CD14-positive monocyte (primary cell): ENCODE results near the gene DNAAF5. TPM values are rescaled to one million over a fixed set of nuclear protein-coding genes. Genes with fewer than 3 reads are reported as not detected.
A peak's percentile ranks its signal among the peaks of the same experiment; 100 is the strongest.

ENCODE experiments used
- DNase-seq, 3 donors: peaks; one replicate each; pipeline ENCODE4 v3.0.0-alpha.2; 2011 to 2022
- H2AFZ ChIP-seq: 2 replicates; pipeline ENCODE4 v1.6.0; 2012; ENCODE audit warnings: mild to moderate bottlenecking, low read depth, low read length, inconsistent platforms; ENCODE audit not compliant: insufficient read depth, poor library complexity, severe bottlenecking
- H3K27ac ChIP-seq, 2 donors: 1 replicate in 1 of 2; 2 replicates in 1 of 2; pipeline ENCODE4 v1.5.1; 2012 to 2013; ENCODE audit warnings: low read length in 2 of 2, control low read depth in 1 of 2, inconsistent platforms in 1 of 2, low read depth in 1 of 2, mild to moderate bottlenecking in 1 of 2
- H3K27me3 ChIP-seq, 2 donors: one replicate each; pipeline versions ENCODE4 v1.6.0 to v1.6.1; 2011 to 2013; ENCODE audit warnings: low read length in 2 of 2; ENCODE audit not compliant: control insufficient read depth in 2 of 2, insufficient read depth in 2 of 2
- H3K36me3 ChIP-seq, 2 donors: replicated peaks in 1 of 2; 1 replicate in 1 of 2; 2 replicates in 1 of 2; pipeline versions ENCODE4 v1.5.1 to v1.6.1; 2012 to 2013; ENCODE audit warnings: low read length in 2 of 2, control low read depth in 1 of 2, inconsistent platforms in 1 of 2, mild to moderate bottlenecking in 1 of 2; ENCODE audit not compliant: insufficient read depth in 2 of 2, control insufficient read depth in 1 of 2
- H3K4me1 ChIP-seq, 2 donors: 1 replicate in 1 of 2; 2 replicates in 1 of 2; pipeline versions ENCODE4 v1.5.1 to v1.6.1; 2012 to 2013; ENCODE audit warnings: low read length in 2 of 2, control low read depth in 1 of 2, inconsistent platforms in 1 of 2, mild to moderate bottlenecking in 1 of 2, moderate library complexity in 1 of 2; ENCODE audit not compliant: insufficient read depth in 2 of 2, control insufficient read depth in 1 of 2
- H3K4me2 ChIP-seq: replicated peaks from 2 replicates; pipeline ENCODE3; 2012; ENCODE audit warnings: low read length, moderate library complexity, mild to moderate bottlenecking; ENCODE audit not compliant: poor library complexity, severe bottlenecking; ENCODE audit errors: extremely low read depth
- H3K4me3 ChIP-seq, 3 experiments: fragments of 200-600 bp in 1 of 3; sonication (generic) in 1 of 3; replicated peaks in 1 of 3; 1 replicate in 2 of 3; 2 replicates in 1 of 3; pipeline ENCODE4 v1.5.1; 2011 to 2013; ENCODE audit warnings: low read length in 3 of 3, mild to moderate bottlenecking in 3 of 3, control low read depth in 2 of 3, low read depth in 2 of 3, inconsistent platforms in 1 of 3, moderate library complexity in 1 of 3
- H3K79me2 ChIP-seq: 2 replicates; pipeline ENCODE4 v1.6.0; 2012; ENCODE audit warnings: mild to moderate bottlenecking, control low read depth, inconsistent platforms, low read length, moderate library complexity; ENCODE audit not compliant: insufficient read depth
- H3K9ac ChIP-seq: 2 replicates; pipeline ENCODE4 v1.6.0; 2017; ENCODE audit warnings: low read length, mild to moderate bottlenecking; ENCODE audit not compliant: insufficient read depth, poor library complexity, severe bottlenecking
- H3K9me3 ChIP-seq, 2 donors: replicated peaks in 1 of 2; 1 replicate in 1 of 2; 2 replicates in 1 of 2; pipeline versions ENCODE4 v1.5.1 to v1.6.1; 2012 to 2013; ENCODE audit warnings: low read length in 2 of 2, control low read depth in 1 of 2; ENCODE audit not compliant: control insufficient read depth in 1 of 2, insufficient read depth in 1 of 2
- H4K20me1 ChIP-seq: 2 replicates; pipeline ENCODE4 v1.6.0; 2012; ENCODE audit warnings: mild to moderate bottlenecking, low read length, control low read depth, moderate library complexity; ENCODE audit not compliant: insufficient read depth
- H3K27ac Mint-ChIP-seq, 7 donors: one replicate each; pipeline ENCODE4 v1.8.0; 2020; ENCODE audit warnings: mild to moderate bottlenecking in 7 of 7, mixed read lengths in 7 of 7, moderate library complexity in 6 of 7, inconsistent platforms in 2 of 7
- H3K27me3 Mint-ChIP-seq, 3 donors: one replicate each; pipeline ENCODE4 v1.8.0; 2021 to 2022; ENCODE audit warnings: low read depth in 3 of 3, mild to moderate bottlenecking in 3 of 3, mixed read lengths in 3 of 3, moderate library complexity in 3 of 3, inconsistent platforms in 1 of 3
- H3K36me3 Mint-ChIP-seq, 2 donors: one replicate each; pipeline ENCODE4 v1.8.0; 2020; ENCODE audit warnings: mixed read lengths in 2 of 2, inconsistent platforms in 1 of 2, mild to moderate bottlenecking in 1 of 2
- H3K4me1 Mint-ChIP-seq: one replicate; pipeline ENCODE4 v1.8.0; 2020; ENCODE audit warnings: mild to moderate bottlenecking, mixed read lengths
- H3K4me3 Mint-ChIP-seq, 2 donors: one replicate each; pipeline ENCODE4 v1.8.0; 2020; ENCODE audit warnings: mild to moderate bottlenecking in 2 of 2, mixed read lengths in 2 of 2, moderate library complexity in 1 of 2
- H3K9me3 Mint-ChIP-seq, 7 donors: one replicate each; pipeline ENCODE4 v1.8.0; 2020 to 2022; ENCODE audit warnings: mixed read lengths in 7 of 7, mild to moderate bottlenecking in 6 of 7, moderate library complexity in 6 of 7, inconsistent platforms in 2 of 7
- WGBS: methylation state at CpG from one replicate; pipeline ENCODE4 v1.1.5; 2013; ENCODE audit warnings: missing lambda C conversion rate; ENCODE audit not compliant: insufficient coverage; 5-methylcytosine and 5-hydroxymethylcytosine counted together
- intact Hi-C, 2 donors: fragments of 100-400 bp; cut with micrococcal nuclease; formaldehyde crosslinking; loops; one replicate each; pipeline versions ENCODE4 v1.15.0 to v1.15.1; 2023
- polyA plus RNA-seq, 3 donors: library from polyadenylated mRNA; depleted of rRNA in 1 of 3; unstranded in 2 of 3; stranded (reverse) in 1 of 3; fragments of 300-500 nt in 2 of 3; fragments of >200 nt in 1 of 3; fragmentation: Illumina TruSeq in 2 of 3; gene quantifications; 1 replicate in 2 of 3; 2 replicates in 1 of 3; pipeline ENCODE4 v1.2.3, GENCODE V29; 2012 to 2021
- TF ChIP-seq, protein P1 (sequence below): fragments of 200-600 bp; IDR thresholded peaks from one replicate; pipeline ENCODE4 v1.8.0; 2022; ENCODE audit warnings: antibody characterized with exemption, mild to moderate bottlenecking

DNAAF5 gene
- polyA plus RNA-seq, 3 donors = 1.2 to 9.6 (median 2.0) TPM

- Mint-ChIP-seq H3K27me3 (peaks cover 22 to 37% (median 33%) of the 10 kb centered on the region in 3 donors), H3K27ac (peak overlapping the region in 1 of 7 donors; percentile 64), H3K36me3 (peaks cover 0 to 1% of the 10 kb centered on the region in 2 donors), H3K4me3 (peak overlapping the region in 1 of 2 donors; percentile 62), H3K9me3 (peaks cover 0 to 17% (median 3%) of the 10 kb centered on the region in 7 donors), H3K4me1 (no peaks in the 10 kb centered on the region)
- Histone ChIP-seq H3K27me3 (peaks cover 0 to 25% of the 10 kb centered on the region in 2 donors), H3K4me3 (no peak overlapping the region), H3K36me3 (no peaks in the 10 kb centered on the region), H2AFZ (no peak overlapping the region), H3K9me3 (no peaks in the 10 kb centered on the region), H3K27ac (no peak overlapping the region), H3K4me2 (no peak overlapping the region), H3K9ac (no peak overlapping the region), H3K4me1 (no peaks in the 10 kb centered on the region), H3K79me2 (no peaks in the 10 kb centered on the region), H4K20me1 (no peaks in the 10 kb centered on the region)
- DNase-seq = no peak
- intact Hi-C loops = no loop called here
- TF ChIP-seq, protein P1, sequence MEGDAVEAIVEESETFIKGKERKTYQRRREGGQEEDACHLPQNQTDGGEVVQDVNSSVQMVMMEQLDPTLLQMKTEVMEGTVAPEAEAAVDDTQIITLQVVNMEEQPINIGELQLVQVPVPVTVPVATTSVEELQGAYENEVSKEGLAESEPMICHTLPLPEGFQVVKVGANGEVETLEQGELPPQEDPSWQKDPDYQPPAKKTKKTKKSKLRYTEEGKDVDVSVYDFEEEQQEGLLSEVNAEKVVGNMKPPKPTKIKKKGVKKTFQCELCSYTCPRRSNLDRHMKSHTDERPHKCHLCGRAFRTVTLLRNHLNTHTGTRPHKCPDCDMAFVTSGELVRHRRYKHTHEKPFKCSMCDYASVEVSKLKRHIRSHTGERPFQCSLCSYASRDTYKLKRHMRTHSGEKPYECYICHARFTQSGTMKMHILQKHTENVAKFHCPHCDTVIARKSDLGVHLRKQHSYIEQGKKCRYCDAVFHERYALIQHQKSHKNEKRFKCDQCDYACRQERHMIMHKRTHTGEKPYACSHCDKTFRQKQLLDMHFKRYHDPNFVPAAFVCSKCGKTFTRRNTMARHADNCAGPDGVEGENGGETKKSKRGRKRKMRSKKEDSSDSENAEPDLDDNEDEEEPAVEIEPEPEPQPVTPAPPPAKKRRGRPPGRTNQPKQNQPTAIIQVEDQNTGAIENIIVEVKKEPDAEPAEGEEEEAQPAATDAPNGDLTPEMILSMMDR = no peak
- 83% methylated on average over 29 of the region's 45 CpGs for WGBS
Observed at GRCh38 chr7:711093-711921, 15.2 kb upstream of the DNAAF5 start.

- no peak overlapping the region for H3K4me3 Mint-ChIP-seq
- no peaks in the 10 kb centered on the region for H4K20me1 ChIP-seq
Observed at GRCh38 chr7:711922-712380, 14.5 kb upstream of the DNAAF5 start.

More at GRCh38 chr7:711922-712380, 14.5 kb upstream of the DNAAF5 start:
- Histone ChIP-seq H3K4me1 (no peaks in the 10 kb centered on the region), H3K4me3 (no peak overlapping the region), H3K4me2 (no peak overlapping the region), H3K36me3 (no peaks in the 10 kb centered on the region), H3K79me2 (no peaks in the 10 kb centered on the region), H3K27me3 (peaks cover 0 to 25% of the 10 kb centered on the region in 2 donors), H3K9ac (no peak overlapping the region), H3K9me3 (no peaks in the 10 kb centered on the region), H3K27ac (no peak overlapping the region), H2AFZ (no peak overlapping the region)
- H3K4me1 Mint-ChIP-seq = no peaks in the 10 kb centered on the region
- peaks cover 0 to 14% (median 3%) of the 10 kb centered on the region in 7 donors for H3K9me3 Mint-ChIP-seq
- intact Hi-C loops = no loop called here
- DNase-seq = no peak
- H3K27me3 Mint-ChIP-seq = peaks cover 22 to 37% (median 31%) of the 10 kb centered on the region in 3 donors
- TF ChIP-seq, protein P1 = no peak
- 5% methylated on average over 44 of the region's 44 CpGs for WGBS
- peaks cover 0 to 1% of the 10 kb centered on the region in 2 donors for H3K36me3 Mint-ChIP-seq
- H3K27ac Mint-ChIP-seq = no peak overlapping the region
